Measurements from ENCODE around the gene USP20. TPM values are rescaled to one million over a fixed set of nuclear protein-coding genes. Genes with fewer than 3 reads are reported as not detected.

Gene USP20
- total RNA-seq, 1 donor from 2014 or later = 52.3 TPM

- no peak overlapping the region for H3K4me3 Mint-ChIP-seq (ENCODE audit: low read depth)
- H3K9me3 Mint-ChIP-seq = no peaks in the 10 kb centered on the region
- DNase-seq (ENCODE audit: low spot score) = no peak
- peaks cover 62% of the 10 kb centered on the region for H3K36me3 Mint-ChIP-seq (ENCODE audit: low read depth)
- H3K27me3 Mint-ChIP-seq (ENCODE audit: low read depth) = no peaks in the 10 kb centered on the region
- H3K4me1 Mint-ChIP-seq (ENCODE audit: low read depth) = peaks cover 31% of the 10 kb centered on the region
- intact Hi-C loops (cut with micrococcal nuclease) = no loop called here
- peak overlapping the region; percentile 42 for H3K27ac Mint-ChIP-seq
Observed at GRCh38 chr9:129914051-129914450, 78.8 kb downstream of the USP20 start.

- H3K9me3 Mint-ChIP-seq = no peaks in the 10 kb centered on the region
- H3K27ac Mint-ChIP-seq = no peak overlapping the region
- peaks cover 20% of the 10 kb centered on the region for H3K4me1 Mint-ChIP-seq (ENCODE audit: low read depth)
- intact Hi-C loops (cut with micrococcal nuclease) = no loop called here
- no peaks in the 10 kb centered on the region for H3K27me3 Mint-ChIP-seq (ENCODE audit: low read depth)
- peaks cover 64% of the 10 kb centered on the region for H3K36me3 Mint-ChIP-seq (ENCODE audit: low read depth)
- DNase-seq (ENCODE audit: low spot score) = no peak
- no peak overlapping the region for H3K4me3 Mint-ChIP-seq (ENCODE audit: low read depth)
Observed at GRCh38 chr9:129916707-129917106, 81.4 kb downstream of the USP20 start.

GRCh38 chr9:129918296-129918950 is 83.2 kb downstream of the USP20 start:
- no peak for DNase-seq (ENCODE audit: low spot score)
- intact Hi-C loops (cut with micrococcal nuclease) = no loop called here
- Mint-ChIP-seq H3K36me3 (ENCODE audit: low read depth) (peaks cover 73% of the 10 kb centered on the region), H3K9me3 (no peaks in the 10 kb centered on the region), H3K4me3 (ENCODE audit: low read depth) (no peak overlapping the region), H3K4me1 (ENCODE audit: low read depth) (peaks cover 20% of the 10 kb centered on the region), H3K27ac (no peak overlapping the region), H3K27me3 (ENCODE audit: low read depth) (no peaks in the 10 kb centered on the region)

GRCh38 chr9:129919277-129919676 is 84.0 kb downstream of the USP20 start:
- intact Hi-C loops (cut with micrococcal nuclease) = no loop called here
- no peak for DNase-seq (ENCODE audit: low spot score)
- Mint-ChIP-seq H3K9me3 (no peaks in the 10 kb centered on the region), H3K4me3 (ENCODE audit: low read depth) (no peak overlapping the region), H3K27ac (peak overlapping the region; percentile 83), H3K27me3 (ENCODE audit: low read depth) (no peaks in the 10 kb centered on the region), H3K4me1 (ENCODE audit: low read depth) (peaks cover 20% of the 10 kb centered on the region), H3K36me3 (ENCODE audit: low read depth) (peaks cover 78% of the 10 kb centered on the region)

GRCh38 chr9:129919841-129920240 is 84.6 kb downstream of the USP20 start:
- H3K4me3 Mint-ChIP-seq (ENCODE audit: low read depth) = no peak overlapping the region
- intact Hi-C loops (cut with micrococcal nuclease) = no loop called here
- no peaks in the 10 kb centered on the region for H3K27me3 Mint-ChIP-seq (ENCODE audit: low read depth)
- no peak for DNase-seq (ENCODE audit: low spot score)
- no peaks in the 10 kb centered on the region for H3K9me3 Mint-ChIP-seq
- H3K4me1 Mint-ChIP-seq (ENCODE audit: low read depth) = peaks cover 23% of the 10 kb centered on the region
- H3K27ac Mint-ChIP-seq = peak overlapping the region; percentile 83
- peaks cover 83% of the 10 kb centered on the region for H3K36me3 Mint-ChIP-seq (ENCODE audit: low read depth)

GRCh38 chr9:129921905-129922304 is 86.6 kb downstream of the USP20 start:
- no peak for DNase-seq (ENCODE audit: low spot score)
- intact Hi-C loops (cut with micrococcal nuclease) = no loop called here
- Mint-ChIP-seq H3K4me3 (ENCODE audit: low read depth) (no peak overlapping the region), H3K4me1 (ENCODE audit: low read depth) (peaks cover 18% of the 10 kb centered on the region), H3K36me3 (ENCODE audit: low read depth) (peaks cover 88% of the 10 kb centered on the region), H3K9me3 (no peaks in the 10 kb centered on the region), H3K27ac (no peak overlapping the region), H3K27me3 (ENCODE audit: low read depth) (no peaks in the 10 kb centered on the region)

GRCh38 chr9:129923589-129923988 is 88.3 kb downstream of the USP20 start:
- Mint-ChIP-seq H3K27me3 (ENCODE audit: low read depth) (no peaks in the 10 kb centered on the region), H3K4me1 (ENCODE audit: low read depth) (peaks cover 14% of the 10 kb centered on the region), H3K9me3 (no peaks in the 10 kb centered on the region), H3K4me3 (ENCODE audit: low read depth) (no peak overlapping the region), H3K36me3 (ENCODE audit: low read depth) (peaks cover 86% of the 10 kb centered on the region), H3K27ac (peak overlapping the region; percentile 57)
- intact Hi-C loops (cut with micrococcal nuclease) = no loop called here
- DNase-seq (ENCODE audit: low spot score) = no peak

GRCh38 chr9:129929496-129930125 is 94.4 kb downstream of the USP20 start:
- Mint-ChIP-seq H3K4me3 (ENCODE audit: low read depth) (peak overlapping the region; percentile 30), H3K36me3 (ENCODE audit: low read depth) (peaks cover 79% of the 10 kb centered on the region)
- intact Hi-C loops (cut with micrococcal nuclease) = no loop called here

GRCh38 chr9:129930743-129931142 is 95.5 kb downstream of the USP20 start:
- no peaks in the 10 kb centered on the region for H3K9me3 Mint-ChIP-seq
- peaks cover 55% of the 10 kb centered on the region for H3K4me1 Mint-ChIP-seq (ENCODE audit: low read depth)
- no peak for DNase-seq (ENCODE audit: low spot score)
- H3K27me3 Mint-ChIP-seq (ENCODE audit: low read depth) = no peaks in the 10 kb centered on the region
- peaks cover 77% of the 10 kb centered on the region for H3K36me3 Mint-ChIP-seq (ENCODE audit: low read depth)
- H3K27ac Mint-ChIP-seq = peak overlapping the region; percentile 86
- intact Hi-C loops (cut with micrococcal nuclease) = no loop called here
- peak overlapping the region; percentile 26 for H3K4me3 Mint-ChIP-seq (ENCODE audit: low read depth)

More at GRCh38 chr9:129929496-129930125, 94.4 kb downstream of the USP20 start:
- peaks cover 47% of the 10 kb centered on the region for H3K4me1 Mint-ChIP-seq (ENCODE audit: low read depth)
- no peaks in the 10 kb centered on the region for H3K27me3 Mint-ChIP-seq (ENCODE audit: low read depth)
- H3K9me3 Mint-ChIP-seq = no peaks in the 10 kb centered on the region
- no peak for DNase-seq (ENCODE audit: low spot score)
- H3K27ac Mint-ChIP-seq = peak overlapping the region; percentile 86

Other genes with a start within 250 kb of the USP20 start
- not detected in 2 replicates for gene C9orf50, start 214.4 kb upstream of the USP20 start, total RNA-seq
- 58.4 and 61.5 TPM in 2 replicates for gene NTMT1, start 209.3 kb upstream of the USP20 start, total RNA-seq
- gene ASB6, start 193.3 kb upstream of the USP20 start, total RNA-seq = 21.4 and 22.1 TPM in 2 replicates
- gene PRRX2, start 169.8 kb upstream of the USP20 start, total RNA-seq = 5.0 and 5.1 TPM in 2 replicates
- gene PTGES, start 82.4 kb upstream of the USP20 start, total RNA-seq = 0.34 and 0.39 TPM in 2 replicates
- 23.9 and 25.2 TPM in 2 replicates for gene TOR1B, start 32.3 kb upstream of the USP20 start, total RNA-seq
- 52.5 and 55.8 TPM in 2 replicates for gene TOR1A, start 11.3 kb upstream of the USP20 start, total RNA-seq
- gene C9orf78, start 183 bp upstream of the USP20 start, total RNA-seq = 54.4 and 59.6 TPM in 2 replicates
- 358 and 359 TPM in 2 replicates for gene FNBP1, start 207.7 kb downstream of the USP20 start, total RNA-seq
- 22.3 and 23.7 TPM in 2 replicates for gene GPR107, start 218.4 kb downstream of the USP20 start, total RNA-seq

All from activated T-helper 2 cell treated with anti-CD3 and anti-CD28 coated beads, Interferon-gamma antibody, Interleukin-2, Interleukin-4, amounts not matched to agents 10 μg/mL and 5 μg/mL and 100 μg/mL, durations not matched to agents 14 hours and 24 hours and 36 hours (primary cell).